Caco-2 (cell line): ENCODE measurements around the gene FBXO4. TPM values are rescaled to one million over a fixed set of nuclear protein-coding genes. Genes with fewer than 3 reads are reported as not detected.

Experiments used
- BruUV-seq: library from RNA; stranded (reverse); fragments of 400-500 nt; replicated peaks from 2 replicates; lab custom pipeline; 2021; lab: Mats Ljungman, UMichigan
- CTCF ChIA-PET: fragments of 300-600 bp; sonication (Branson Sonifier 250); formaldehyde crosslinking; loops from one replicate; lab custom pipeline; 2022; ENCODE audit warnings: antibody characterized with exemption; lab: Charles Lee
- POLR2A ChIA-PET: fragments of 300-600 bp; sonication (Branson Sonifier 250); formaldehyde crosslinking; loops from one replicate; lab custom pipeline; 2022; ENCODE audit warnings: antibody characterized with exemption; lab: Charles Lee
- DNase-seq, 2 experiments: peaks; one replicate each; pipeline versions ENCODE4 v3.0.0 to v3.0.0-alpha.2; 2020 to 2022
- H3K27me3 ChIP-seq: replicated peaks from 2 replicates; pipeline ENCODE4 v1.6.0; 2011; ENCODE audit warnings: low read length; ENCODE audit not compliant: control insufficient read depth, insufficient read depth
- H3K36me3 ChIP-seq: 2 replicates; pipeline ENCODE4 v1.5.1; 2011; ENCODE audit warnings: low read length; ENCODE audit not compliant: control insufficient read depth, insufficient read depth
- H3K4me1 ChIP-seq: fragments of 250-450 bp; sonication (Bioruptor Pico); 2 replicates; pipeline ENCODE4 v1.5.1; 2020; ENCODE audit warnings: mild to moderate bottlenecking
- H3K4me3 ChIP-seq: 2 replicates; pipeline ENCODE4 v1.5.1; 2011; ENCODE audit warnings: low read depth, mild to moderate bottlenecking, control low read depth, low read length
- H3K9me3 ChIP-seq: fragments of 250-450 bp; sonication (Bioruptor Pico); 2 replicates; pipeline ENCODE4 v1.5.1; 2020; ENCODE audit warnings: mild to moderate bottlenecking, moderate library complexity
- H3K27ac Mint-ChIP-seq: one replicate; pipeline ENCODE4 v1.8.0; 2022; ENCODE audit warnings: mixed read lengths; ENCODE audit not compliant: unreplicated experiment
- H3K27me3 Mint-ChIP-seq: one replicate; pipeline ENCODE4 v1.8.0; 2022; ENCODE audit warnings: mixed read lengths; ENCODE audit not compliant: insufficient read depth, unreplicated experiment
- H3K36me3 Mint-ChIP-seq: one replicate; pipeline ENCODE4 v1.8.0; 2022; ENCODE audit warnings: mild to moderate bottlenecking, mixed read lengths; ENCODE audit not compliant: insufficient read depth, unreplicated experiment
- H3K4me1 Mint-ChIP-seq: one replicate; pipeline ENCODE4 v1.8.0; 2022; ENCODE audit warnings: low read depth, mixed read lengths; ENCODE audit not compliant: unreplicated experiment
- H3K4me3 Mint-ChIP-seq: one replicate; pipeline ENCODE4 v1.8.0; 2022; ENCODE audit warnings: mild to moderate bottlenecking, moderate library complexity, mixed read lengths; ENCODE audit not compliant: unreplicated experiment
- H3K9me3 Mint-ChIP-seq: one replicate; pipeline ENCODE4 v1.8.0; 2022; ENCODE audit warnings: mixed read lengths; ENCODE audit not compliant: unreplicated experiment
- CTCF ChIP-seq, 2 experiments: fragments of 200-600 bp in 1 of 2; IDR thresholded peaks; 1 replicate in 1 of 2; 2 replicates in 1 of 2; pipeline versions ENCODE4 v1.5.1 to v1.8.0; 2011 to 2022; ENCODE audit warnings: antibody characterized with exemption in 1 of 2, control low read depth in 1 of 2, inconsistent platforms in 1 of 2, low read depth in 1 of 2, low read length in 1 of 2, mild to moderate bottlenecking in 1 of 2, moderate library complexity in 1 of 2; ENCODE audit not compliant: insufficient read depth in 1 of 2, severe bottlenecking in 1 of 2, unreplicated experiment in 1 of 2
- intact Hi-C: fragments of 100-400 bp; cut with micrococcal nuclease; formaldehyde crosslinking; loops from one replicate; pipeline ENCODE4 v1.10.0; 2022; ENCODE audit not compliant: unreplicated experiment
- total RNA-seq: library from RNA; stranded (reverse); gene quantifications from 2 replicates; pipeline ENCODE4 v1.2.3, GENCODE V29; 2022

The FBXO4 gene
- total RNA-seq, 1 experiment from 2014 or later = 9.7 TPM

DNA sequence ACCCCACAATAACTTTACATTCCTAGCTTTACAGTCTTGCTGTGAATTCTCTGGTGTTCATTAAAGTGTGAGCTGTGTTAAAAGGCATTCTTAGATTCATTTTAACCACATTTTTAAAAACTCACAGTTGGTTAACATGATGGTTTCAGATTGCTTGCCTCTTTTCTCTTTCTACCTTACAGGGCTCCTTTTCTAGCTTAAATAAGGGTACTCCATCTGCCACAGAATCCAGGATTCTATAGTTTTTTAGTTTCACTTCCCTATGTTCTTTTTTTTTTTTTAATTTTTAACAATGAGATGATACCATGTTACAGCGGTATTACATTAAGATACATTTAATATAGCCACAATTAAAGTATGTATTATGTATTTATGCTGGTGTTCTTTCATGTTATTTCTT is 3.9 kb upstream of the FBXO4 start:
- BruUV-seq = no TSS peak
- no peaks in the 10 kb centered on the region for H3K4me1 Mint-ChIP-seq
- no peak overlapping the region for H3K27ac Mint-ChIP-seq
- no peaks in the 10 kb centered on the region for H3K9me3 Mint-ChIP-seq
- intact Hi-C loops = loop anchor here (10.0 kb wide), 1 partner anchor 964 kb away; no protein-coding TSS in a partner anchor
- TF ChIP-seq CTCF (IDR thresholded peaks at IDR 0.05; ENCODE audit: insufficient read depth in 1 of 2, low read depth in 1 of 2, low read length in 1 of 2, severe bottlenecking in 1 of 2, unreplicated experiment in 1 of 2) = no peak
- Histone ChIP-seq H3K36me3 (no peaks in the 10 kb centered on the region; the same call in 1 of the 2 replicates), H3K27me3 (no peaks in the 10 kb centered on the region), H3K9me3 (no peaks in the 10 kb centered on the region), H3K4me3 (no peak overlapping the region), H3K4me1 (peaks cover 7% of the 10 kb centered on the region)
- peaks cover 51% of the 10 kb centered on the region for H3K36me3 Mint-ChIP-seq
- no peak overlapping the region for H3K4me3 Mint-ChIP-seq
- H3K27me3 Mint-ChIP-seq = no peaks in the 10 kb centered on the region
- DNase-seq = no peak
- ChIA-PET CTCF (no interaction called here), POLR2A (no interaction called here)

DNA sequence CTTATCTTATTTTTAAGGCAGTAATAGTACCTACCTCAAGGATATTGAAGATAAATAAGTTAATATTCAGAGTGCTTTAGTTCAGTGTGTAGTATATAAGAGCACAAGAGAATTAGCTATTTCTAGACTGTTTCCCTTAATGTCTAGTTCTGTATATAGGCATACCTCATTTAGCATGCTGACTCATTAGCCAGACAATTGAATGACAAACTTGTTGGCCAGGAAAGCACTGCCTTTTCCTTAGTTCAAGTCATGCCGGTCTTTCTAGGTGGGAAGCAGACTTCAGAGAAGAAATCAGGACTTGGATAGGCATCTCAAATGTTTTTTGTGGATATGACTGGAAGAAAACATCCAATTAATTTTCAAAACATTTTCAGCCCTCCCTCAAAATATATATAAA is 3.2 kb upstream of the FBXO4 start:
- Mint-ChIP-seq H3K36me3 (peaks cover 49% of the 10 kb centered on the region), H3K4me1 (no peaks in the 10 kb centered on the region), H3K9me3 (no peaks in the 10 kb centered on the region), H3K27me3 (no peaks in the 10 kb centered on the region), H3K27ac (no peak overlapping the region), H3K4me3 (no peak overlapping the region)
- no TSS peak for BruUV-seq
- H3K9me3 ChIP-seq = no peaks in the 10 kb centered on the region
- no peaks in the 10 kb centered on the region; the same call in 1 of the 2 replicates for H3K36me3 ChIP-seq
- intact Hi-C loops = loop anchor here (10.0 kb wide), 1 partner anchor 963 kb away; no protein-coding TSS in a partner anchor
- no peaks in the 10 kb centered on the region for H3K27me3 ChIP-seq
- no peak for DNase-seq
- H3K4me3 ChIP-seq = no peak overlapping the region
- peaks cover 7% of the 10 kb centered on the region for H3K4me1 ChIP-seq
- ChIA-PET CTCF (no interaction called here), POLR2A (no interaction called here)
- TF ChIP-seq CTCF (IDR thresholded peaks at IDR 0.05; ENCODE audit: insufficient read depth in 1 of 2, low read depth in 1 of 2, low read length in 1 of 2, severe bottlenecking in 1 of 2, unreplicated experiment in 1 of 2) = no peak

- H3K36me3 ChIP-seq = no peaks in the 10 kb centered on the region; the same call in 1 of the 2 replicates
- H3K27me3 Mint-ChIP-seq = no peaks in the 10 kb centered on the region
- TSS peak; percentile 55 for BruUV-seq
- TF ChIP-seq CTCF (IDR thresholded peaks at IDR 0.05; ENCODE audit: insufficient read depth in 1 of 2, low read depth in 1 of 2, low read length in 1 of 2, severe bottlenecking in 1 of 2, unreplicated experiment in 1 of 2) = no peak
- no peaks in the 10 kb centered on the region for H3K4me1 Mint-ChIP-seq
- peaks cover 24% of the 10 kb centered on the region for H3K36me3 Mint-ChIP-seq
- POLR2A ChIA-PET = interaction anchor here (0.5 to 1.7 kb wide), 2 partner anchors 21 to 54 kb away, joined by 3 to 22 read pairs; partner anchors contain the start of gene RIMOC1
- intact Hi-C loops = loop anchor here (10.0 kb wide), 1 partner anchor 960 kb away; no protein-coding TSS in a partner anchor
- peak overlapping the region; percentile 92 for H3K27ac Mint-ChIP-seq
- no peaks in the 10 kb centered on the region for H3K9me3 ChIP-seq
- CTCF ChIA-PET = interaction anchor here (1.0 kb wide), 1 partner anchor 133 kb away, joined by 3 read pairs; no protein-coding TSS in a partner anchor
- no peaks in the 10 kb centered on the region for H3K27me3 ChIP-seq
- H3K4me3 ChIP-seq = peak overlapping the region; percentile 71
- H3K4me3 Mint-ChIP-seq = peak overlapping the region; percentile 87
- peaks cover 7% of the 10 kb centered on the region for H3K4me1 ChIP-seq
- H3K9me3 Mint-ChIP-seq = no peaks in the 10 kb centered on the region
- no peak for DNase-seq
These were observed 582 bp upstream of the FBXO4 start for GRCh38 chr5:41924526-41924871.
